NCI-H345 treated with DMSO at 0.1 percent for 48 hours (cell line): ENCODE measurements around the gene RAB35.

ENCODE experiments used
- DNase-seq: peaks from one replicate; lab custom pipeline; 2025; ENCODE audit not compliant: unreplicated experiment; lab: John Stamatoyannopoulos, UW

Gene RAB35

DNA sequence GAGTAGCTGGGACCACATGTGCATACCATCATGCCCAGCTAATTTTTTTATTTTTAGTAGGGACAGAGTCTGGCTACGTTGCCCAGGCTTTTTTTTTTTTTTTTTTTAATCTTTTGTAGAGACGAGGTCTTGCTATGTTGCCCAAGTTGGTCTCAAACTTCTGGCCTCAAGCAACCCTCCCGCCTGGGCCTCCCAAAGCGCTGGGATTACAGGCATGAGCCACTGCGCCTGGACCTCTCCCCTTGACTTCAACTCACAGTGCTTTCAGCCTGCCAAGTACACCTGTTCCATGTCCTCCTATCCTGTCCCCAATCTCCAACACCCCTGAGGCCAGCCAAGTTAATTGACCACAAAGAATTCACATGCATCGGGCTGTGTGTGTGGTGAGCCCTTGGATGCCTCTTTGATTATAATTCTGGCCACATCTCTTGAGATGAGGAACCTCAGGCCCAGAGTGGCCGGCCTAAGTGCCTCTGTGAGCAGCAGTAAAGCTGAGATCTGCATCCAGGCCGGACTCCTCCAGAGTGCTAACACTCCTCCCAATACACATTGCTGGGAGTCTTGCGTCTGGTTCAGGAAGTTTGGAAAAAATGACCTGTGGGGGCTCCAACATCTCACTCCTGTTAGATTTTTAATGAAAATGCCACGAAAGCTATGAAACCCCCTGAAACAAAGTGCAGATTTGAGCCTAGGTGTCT lies 6.8 kb downstream of the RAB35 start:
- DNase-seq = no peak

DNA sequence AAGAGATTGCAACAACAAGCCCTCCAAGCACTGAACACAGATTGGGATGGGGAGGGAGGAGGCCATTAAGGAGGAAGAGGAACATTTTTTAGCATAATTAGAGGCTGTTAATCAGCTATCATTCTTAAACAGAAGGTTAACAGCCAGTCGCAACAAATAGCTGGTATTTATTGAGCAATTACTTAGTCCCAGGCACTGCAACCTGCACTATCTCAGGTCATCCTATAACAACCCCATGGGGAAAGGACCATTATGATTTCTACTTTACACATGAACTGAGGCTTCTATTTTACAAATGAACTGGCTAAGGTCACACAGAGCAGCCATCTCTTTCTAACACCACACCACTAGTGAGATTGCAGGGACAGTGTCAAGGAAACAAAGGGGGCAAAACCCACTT lies 10.4 kb downstream of the RAB35 start:
- no peak for DNase-seq

DNA sequence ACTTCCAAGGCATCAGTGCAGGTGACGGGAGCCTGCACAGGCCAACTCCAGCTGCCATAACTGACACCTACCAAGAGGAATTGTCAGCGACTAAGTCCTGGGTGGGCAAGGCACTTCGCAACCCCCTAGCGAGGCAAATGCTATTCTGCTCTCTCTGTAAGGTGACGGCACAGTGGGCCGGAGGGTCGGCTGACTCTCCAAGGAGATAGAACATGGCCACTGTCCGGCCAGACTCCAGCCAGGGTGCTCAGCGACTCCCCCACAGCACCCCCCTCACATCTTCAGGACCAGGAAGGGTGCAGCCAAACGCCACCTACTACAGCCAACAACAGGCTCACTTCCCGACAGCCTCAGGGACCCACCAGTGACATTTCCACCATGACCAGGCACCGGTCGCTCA lies 13.2 kb downstream of the RAB35 start:
- no peak for DNase-seq

DNA sequence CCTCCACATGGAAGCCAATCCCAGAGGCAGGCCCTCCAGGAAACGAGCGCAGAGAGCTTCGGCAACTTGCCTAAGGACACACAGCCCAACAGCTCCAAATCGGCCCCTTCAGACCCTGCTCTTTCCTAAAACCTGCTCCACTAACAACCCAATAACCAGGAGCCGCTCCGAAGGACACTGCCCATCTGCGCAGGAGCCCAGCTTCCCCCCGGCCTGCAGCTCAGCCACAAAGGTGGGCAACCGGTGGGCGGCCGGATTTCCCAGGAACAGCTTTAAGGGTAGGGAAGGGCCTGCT lies 13.6 kb downstream of the RAB35 start:
- no peak for DNase-seq

DNA sequence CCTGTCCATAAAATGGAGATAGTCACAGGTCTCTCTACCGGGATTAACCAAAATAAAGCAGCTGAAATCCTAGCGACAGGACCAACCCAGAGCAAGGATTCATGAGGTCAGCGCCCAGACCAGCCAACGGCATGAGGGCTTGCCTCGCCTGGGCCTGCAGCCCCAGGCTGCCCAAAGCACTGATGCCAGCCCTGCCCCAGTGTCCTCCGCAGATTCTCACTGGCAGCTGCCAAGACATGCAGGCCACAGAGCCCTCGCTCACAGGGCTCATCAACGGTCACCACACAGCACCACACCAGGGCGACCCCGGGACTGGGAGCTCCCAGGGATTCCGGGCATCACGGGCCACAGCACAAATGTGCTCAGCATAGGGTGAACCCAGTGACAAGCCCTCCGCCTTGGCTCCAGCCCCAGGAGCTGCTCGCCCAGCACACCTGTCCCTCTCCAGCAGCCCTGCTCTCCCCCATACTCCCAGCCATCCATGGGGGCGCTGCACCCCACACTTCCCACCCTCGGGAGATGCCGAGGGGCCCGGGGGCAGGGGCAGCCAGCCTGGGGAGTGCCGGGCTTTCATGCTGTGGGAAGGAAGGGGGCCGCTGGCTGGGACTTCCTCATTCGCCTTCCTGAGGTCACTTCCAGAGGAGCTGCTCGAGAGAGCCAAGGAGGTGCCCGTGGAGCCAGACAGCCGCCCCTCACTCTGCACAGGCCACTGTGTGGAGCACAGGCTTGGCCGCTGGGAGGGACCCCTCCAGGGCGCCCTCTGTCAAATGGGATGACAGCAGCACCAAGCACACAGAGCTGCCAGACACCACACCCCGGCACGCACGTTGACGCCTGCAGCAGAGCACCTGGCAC lies 14.1 kb downstream of the RAB35 start:
- no peak for DNase-seq

DNA sequence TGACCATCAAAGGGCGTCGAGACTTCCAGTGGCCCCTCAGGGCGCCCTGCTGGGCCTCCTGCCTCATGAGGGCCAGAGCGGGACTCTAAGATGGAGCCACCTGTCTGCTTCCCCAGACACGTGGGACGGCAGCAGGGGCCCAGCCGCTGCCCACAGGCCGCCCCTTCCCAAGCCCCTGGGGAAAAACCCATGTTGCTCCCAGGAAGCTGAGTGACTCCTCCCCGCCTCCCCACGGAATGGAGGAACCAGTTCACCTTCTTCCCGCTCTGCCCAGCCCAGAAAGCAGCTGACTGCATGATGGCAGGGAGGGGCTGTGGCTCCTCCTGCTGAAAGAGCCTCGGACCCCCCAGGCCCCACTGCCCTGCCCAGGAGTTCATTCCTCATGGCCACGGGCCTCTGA lies 14.9 kb downstream of the RAB35 start:
- no peak for DNase-seq

DNA sequence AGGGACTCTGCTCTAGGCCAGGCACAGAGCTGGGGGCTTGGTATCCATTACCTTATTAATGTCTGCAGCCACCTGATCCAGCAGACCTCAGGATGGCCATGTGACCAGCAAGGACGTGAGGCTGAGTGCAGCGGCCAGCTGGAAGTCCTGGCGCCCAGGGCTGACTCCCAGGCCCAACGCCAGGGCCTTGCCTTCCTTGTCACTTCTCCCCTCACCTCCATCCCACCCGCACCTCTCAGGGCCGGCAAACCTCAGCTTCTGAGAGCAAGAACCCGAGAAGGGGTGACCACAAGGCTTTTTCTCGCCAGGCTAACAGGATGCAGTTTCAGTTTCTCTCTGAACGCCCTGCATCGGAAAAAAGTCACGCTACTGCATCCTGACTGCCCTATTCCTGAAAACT lies 15.4 kb downstream of the RAB35 start:
- DNase-seq = no peak

DNA sequence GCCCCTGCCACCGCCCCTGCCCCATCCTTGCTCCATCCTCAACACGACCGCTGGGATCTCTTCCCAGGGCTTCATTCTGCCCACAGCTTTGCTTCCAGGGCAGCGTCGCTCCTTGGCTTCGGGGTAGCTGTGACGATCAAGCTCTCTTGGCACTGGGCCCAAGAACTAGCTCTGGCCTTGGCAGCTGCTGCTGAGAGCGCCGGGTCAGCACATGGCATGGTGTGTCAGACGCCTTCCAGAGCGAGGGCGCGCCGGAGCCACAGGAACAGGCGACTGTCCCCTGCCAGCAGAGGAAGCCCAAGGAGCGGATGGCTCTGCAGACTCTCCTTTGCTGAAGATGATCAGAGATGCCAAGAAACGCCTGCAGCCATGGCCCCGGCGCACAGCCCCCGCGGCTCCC lies 15.9 kb downstream of the RAB35 start:
- DNase-seq = no peak

DNA sequence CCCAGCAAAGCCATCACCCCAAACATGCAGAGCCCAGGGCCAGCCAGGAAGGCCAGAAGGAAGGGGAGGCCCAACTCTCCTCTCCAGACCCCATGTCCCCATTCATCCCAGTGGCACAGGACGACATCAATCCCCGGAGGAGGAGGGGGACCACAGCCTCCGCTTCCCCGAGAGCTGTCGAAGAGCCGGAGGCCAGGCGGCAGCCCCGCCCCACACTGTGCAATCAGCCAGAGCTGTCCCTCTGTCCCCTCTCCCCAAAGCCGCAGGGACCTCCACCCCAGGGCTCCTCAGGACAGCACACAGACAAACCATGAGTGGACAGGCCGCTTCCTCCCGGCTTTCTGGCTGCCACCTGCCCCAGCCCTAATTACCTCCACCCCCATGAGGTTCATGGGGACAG lies 16.8 kb downstream of the RAB35 start:
- DNase-seq = no peak

DNA sequence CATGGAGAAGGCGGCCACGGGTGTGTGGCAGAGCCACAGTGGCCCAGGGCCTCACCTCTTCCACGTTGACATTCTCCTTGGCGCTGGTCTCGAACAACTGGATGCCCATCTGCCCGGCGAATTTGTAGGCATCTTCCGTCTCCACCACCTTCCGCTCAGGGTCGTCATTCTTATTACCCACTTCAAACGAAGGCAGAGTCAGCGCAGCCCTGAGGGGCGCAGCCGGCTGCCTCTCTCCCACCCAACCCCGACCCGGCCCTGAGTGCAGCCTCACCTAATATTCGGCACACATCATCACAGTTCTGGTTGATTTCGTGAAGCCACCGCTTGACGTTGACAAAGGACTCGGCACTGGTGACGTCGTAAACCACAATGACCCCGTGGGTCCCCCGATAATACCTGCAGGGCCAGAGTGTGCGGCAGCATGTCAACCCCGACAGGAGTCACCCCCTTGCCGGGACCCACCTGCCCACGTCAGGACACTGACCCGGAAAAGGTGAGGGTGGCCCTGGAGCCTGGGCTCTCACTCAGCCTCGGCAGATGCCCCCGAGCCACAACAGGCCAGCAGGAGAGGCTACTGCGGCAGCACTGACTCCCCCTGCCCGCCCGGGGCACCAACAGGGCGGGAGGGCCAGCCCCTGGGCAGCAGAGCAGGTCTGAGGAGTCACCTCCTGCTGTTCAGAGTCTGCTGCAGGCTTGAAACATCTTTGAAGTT lies 17.6 kb downstream of the RAB35 start:
- no peak for DNase-seq

DNA sequence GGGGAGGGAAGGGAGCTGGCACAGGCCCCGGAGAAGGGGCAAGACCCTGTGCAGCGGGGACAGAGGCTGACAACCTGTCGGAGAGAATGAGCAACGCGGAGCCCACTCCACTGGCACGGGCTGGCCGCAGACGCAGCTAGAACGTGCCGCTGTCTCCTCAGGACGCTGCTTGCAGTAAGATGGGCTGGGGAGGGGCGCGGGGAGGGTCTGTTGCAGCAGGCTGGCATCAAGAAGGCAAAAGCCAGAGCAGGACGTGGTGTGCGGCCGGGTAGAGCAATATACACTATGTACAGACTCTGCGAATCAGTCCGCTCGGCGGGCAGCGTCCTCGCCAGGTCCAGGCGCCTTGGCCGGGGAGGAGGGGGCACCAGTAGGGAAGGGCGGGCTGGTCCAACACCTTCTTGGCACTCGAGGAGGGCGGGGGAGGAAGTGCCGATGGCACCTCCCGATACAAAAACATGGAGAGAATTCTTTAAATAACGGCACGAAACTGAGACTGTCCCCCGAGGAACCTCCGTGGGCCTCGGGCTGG lies 19.8 kb downstream of the RAB35 start:
- no peak for DNase-seq

DNA sequence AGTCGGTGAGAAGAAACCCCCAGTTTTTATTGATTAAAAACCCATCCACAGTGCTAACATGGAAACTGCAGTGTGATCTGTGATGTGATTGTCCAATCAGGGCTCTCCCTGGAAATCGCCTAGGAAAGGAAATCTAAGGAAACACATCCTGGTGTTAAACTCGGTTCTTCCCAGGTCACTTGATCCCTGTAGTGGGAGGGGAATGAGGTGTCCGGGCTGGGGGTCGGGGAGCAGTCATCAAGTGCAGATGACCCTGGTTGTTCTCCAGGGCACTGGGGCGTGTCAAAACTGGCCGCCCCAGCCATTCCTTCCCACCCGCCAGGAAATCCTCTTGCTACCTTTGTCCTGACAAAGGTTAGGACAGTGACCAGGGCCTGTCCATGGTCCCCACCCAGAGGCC lies 20.8 kb downstream of the RAB35 start:
- no peak for DNase-seq

DNA sequence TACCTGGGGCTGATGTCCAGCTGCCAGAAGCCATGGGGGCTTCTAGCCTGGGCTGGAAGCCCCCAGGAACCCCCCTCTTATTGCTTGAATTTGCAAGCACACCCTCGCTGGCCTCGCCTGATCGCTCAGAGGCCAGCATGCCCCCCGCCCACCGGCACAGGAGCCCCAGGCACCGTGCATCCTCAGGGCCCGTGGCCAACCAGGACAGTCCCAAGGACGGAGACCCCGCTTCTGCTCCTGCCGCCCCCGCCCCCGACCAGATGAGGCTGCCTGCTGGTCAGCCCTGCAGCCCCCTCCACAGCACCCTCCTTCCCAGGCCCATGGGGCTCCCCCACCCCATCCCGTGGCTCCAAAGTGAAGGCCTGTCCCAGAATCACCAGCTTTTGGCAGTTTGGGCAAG lies 21.2 kb downstream of the RAB35 start:
- no peak for DNase-seq

DNA sequence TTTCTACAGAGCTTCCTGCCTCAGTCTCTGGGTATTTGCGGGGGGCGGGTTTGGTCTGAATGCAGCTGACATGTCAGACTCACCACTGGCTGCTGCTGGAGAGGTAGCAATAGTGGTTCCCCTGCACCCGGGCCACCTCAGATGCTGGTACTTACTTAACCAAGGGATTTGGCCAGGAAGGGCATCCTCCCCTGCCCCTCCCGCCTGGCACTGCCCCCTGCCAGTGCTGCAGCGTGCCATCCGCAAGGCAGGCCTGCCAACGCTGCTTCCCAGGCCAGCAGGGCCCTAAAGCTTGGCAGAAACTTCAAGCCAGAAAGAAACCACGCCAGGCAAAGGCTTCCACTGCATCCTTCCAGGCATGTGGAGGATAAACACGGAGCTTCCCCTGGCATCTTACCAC lies 22.1 kb downstream of the RAB35 start:
- no peak for DNase-seq

DNA sequence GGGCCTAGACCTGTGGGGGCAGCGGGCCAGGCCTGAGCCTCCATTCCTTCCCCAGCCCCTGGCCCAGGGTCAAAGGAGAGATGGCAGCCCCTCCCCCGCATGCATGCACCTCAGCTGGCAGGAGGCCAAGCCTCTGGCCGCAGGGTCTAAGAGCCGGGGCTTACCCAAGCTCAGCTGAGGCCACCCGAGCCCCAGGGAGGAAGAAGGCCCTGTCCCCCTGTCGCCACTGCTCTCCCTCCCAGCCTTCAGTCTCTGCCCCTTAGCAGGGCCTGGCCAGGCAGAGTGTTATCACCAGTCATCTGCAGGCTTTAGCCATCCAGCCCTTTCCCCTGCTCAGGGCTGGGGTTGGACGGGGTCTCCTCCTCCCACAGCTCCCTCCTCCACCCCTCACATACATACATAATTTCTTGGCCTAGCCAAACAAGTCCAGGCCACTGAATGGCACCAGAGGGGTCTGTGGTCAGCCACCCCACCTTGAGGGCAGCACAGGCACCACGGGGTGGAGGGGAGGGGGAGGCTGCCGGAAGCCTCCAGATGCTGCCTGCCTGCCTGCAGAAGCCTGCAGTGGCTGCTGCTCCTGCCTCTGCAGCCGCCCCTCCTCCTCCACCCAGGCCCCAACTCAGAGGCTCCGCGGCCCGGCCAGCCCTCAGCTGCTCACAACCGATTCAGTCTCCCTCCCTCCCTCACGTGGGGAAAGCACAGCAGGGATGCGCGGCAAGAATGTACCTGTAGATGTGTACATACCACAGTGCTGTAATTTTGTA lies 22.8 kb downstream of the RAB35 start:
- DNase-seq = no peak

DNA sequence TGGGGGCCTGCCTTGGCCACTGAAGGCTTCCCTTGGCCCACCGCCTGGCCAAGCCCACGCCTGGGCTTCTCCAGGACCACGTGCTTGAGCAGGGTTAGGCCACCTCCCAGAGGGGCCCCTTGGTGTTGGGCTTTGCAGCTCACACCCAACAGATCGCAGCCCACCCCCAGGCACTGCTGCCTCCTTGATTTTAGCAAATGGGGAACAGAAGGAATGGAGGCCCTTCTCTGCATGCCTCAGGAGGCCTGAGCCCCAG lies 23.3 kb downstream of the RAB35 start:
- no peak for DNase-seq

DNA sequence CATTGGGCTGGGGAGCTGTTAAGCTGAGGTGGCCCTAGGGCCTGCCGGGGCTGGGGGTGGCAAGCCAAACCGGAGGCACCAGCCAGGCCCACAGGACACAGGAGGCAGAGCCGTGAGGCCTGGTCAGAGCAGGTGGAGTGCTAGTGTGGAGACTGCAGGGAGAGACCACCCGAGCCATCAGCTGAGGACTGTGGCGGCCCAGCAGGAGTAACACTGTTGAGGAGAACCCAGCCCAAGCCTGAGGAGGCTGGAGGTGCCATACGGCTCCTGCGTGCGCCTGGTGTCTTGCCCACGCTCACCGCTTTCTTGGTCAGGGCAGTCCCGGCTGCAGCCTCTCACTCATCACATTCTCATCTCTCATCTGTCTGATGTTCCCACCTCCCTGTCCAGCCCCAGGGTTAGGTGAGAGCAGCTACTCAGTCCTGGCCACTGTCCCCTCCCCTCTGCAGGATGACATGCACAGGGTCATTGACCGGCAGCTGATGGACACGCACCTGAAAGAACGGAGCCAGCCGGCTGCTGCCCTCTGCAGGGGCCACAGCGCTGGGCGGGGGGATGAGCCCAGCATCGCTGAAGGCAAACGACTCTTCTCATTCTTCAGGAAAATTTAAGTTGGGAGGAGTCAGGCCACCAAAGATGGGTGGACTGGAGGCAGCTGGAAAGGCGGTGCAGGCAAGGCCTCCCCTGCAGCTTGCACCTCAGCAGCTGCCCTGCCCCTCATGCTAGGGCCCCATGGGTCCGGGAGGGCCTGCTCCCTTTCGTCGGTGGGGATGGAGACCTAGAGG lies 23.8 kb downstream of the RAB35 start:
- no peak for DNase-seq

DNA sequence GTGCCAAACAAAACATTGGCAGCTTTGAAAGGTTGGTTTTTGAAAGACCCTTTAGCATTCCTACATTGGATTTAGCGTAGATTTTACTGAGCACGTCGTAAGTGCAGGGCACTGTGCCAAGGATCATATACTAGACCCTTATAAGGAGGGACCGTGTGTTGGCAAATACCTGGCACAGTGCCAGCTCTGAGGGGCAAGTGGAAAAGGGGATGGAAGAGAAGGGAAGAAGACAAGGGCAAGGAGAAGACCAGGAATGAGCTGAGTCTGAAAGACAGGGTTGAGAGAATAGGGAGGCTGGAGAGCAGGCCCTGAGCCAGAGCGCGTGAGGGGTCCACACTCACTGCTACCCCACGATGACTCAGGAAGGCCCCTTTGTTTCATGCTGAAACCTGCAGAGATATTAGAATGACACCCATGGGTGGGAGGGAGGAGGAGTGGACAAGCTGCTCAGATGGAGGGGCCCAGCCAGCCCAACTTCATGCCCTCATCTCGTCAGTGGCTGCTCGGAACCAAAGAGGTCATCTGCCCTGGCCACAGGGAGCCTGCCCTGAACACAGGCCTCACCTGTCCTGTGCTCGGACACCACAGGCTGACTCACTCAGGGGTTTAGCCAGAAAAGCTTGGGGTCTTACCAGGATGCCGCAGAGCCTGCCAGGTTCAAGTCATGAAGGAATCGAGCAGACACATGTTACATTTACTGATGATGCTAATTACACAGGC lies 25.0 kb downstream of the RAB35 start:
- no peak for DNase-seq

DNA sequence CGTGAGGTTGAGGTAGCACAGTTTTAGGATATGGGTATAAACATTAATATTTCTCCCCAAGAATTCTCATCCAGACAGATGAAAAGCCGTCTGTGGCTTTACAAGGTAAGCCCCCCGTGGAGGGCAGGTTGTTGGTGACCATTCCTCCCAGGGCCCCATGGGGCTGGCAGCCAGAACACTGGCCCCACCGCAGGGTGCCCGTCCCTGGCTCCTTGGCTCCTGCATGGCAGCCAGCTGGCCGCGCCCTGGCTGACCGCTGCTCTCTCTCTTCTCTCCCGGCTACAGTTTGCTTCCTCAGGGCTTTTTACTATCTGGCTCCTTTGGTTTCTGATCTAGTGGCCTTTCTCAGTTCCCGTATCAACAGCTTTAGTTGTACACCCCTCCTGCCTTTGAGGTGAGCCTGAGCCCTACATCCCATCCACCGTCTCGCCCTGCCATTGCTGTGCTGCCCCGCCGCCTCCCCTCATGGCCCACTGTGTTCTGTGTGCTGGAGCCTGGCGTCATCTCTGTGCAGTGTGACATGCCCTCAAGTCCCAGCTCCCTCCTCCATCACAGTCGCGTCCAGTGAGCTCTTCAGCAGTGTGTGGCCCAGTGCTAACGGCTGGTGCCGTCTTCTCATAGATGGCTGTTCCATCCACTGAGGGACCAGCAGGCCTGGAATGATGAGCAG lies 25.8 kb downstream of the RAB35 start:
- no peak for DNase-seq

DNA sequence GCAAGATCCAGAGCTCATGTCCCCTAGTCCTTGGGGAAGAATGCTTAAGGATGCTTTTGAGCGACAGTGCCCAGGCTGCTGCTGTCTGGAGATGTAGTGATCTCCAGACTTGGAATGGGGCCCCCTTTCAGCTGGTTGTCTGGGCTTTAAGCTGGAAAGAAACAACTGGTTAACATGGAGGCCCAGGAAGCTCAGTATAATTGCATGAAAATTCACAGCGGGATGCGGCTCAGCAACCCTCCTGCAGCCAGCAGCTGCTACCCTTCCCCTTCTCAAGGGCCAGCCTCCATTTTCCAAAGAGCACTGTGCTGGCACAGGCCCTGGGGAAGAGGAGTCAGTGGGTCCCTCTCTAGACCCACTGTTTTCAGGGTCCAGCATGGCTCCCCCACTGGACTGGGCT lies 26.3 kb downstream of the RAB35 start:
- no peak for DNase-seq
